ENCODE data around the gene NHEJ1.

GRCh38 chr2:219174146-219174545 is 13.5 kb upstream of the NHEJ1 start:
- TF ChIP-seq POLR2A (IDR thresholded peaks at IDR 0.05) (no peak), CTCF (IDR thresholded peaks at IDR 0.05) (no peak)

Measured in heart left ventricle (tissue), 13 donors.